Body of pancreas (tissue), 4 donors: ENCODE results near the gene DCAF10. TPM values are rescaled to one million over a fixed set of nuclear protein-coding genes. Genes with fewer than 3 reads are reported as not detected.
A peak's percentile ranks its signal among the peaks of the same experiment; 100 is the strongest.

ENCODE experiments used
- ATAC-seq: fragments of 150-250 bp; one replicate; pipeline ENCODE4 v1.9.1; 2016
- DNase-seq, 4 donors: peaks; one replicate each; pipeline ENCODE4 v3.0.0-alpha.2; 2019
- H3K27ac ChIP-seq, 4 donors: fragments of 200-600 bp; sonication (generic); 1 replicate in 3 of 4; 2 replicates in 1 of 4; pipeline versions ENCODE4 v1.5.1 to v1.6.1; 2016 to 2019; ENCODE audit warnings: mild to moderate bottlenecking in 1 of 4, mixed read lengths in 1 of 4, moderate library complexity in 1 of 4
- H3K27me3 ChIP-seq, 2 donors: fragments of 200-600 bp; sonication (generic); one replicate each; pipeline ENCODE4 v1.6.0; 2016; ENCODE audit warnings: mild to moderate bottlenecking in 1 of 2
- H3K36me3 ChIP-seq, 2 donors: fragments of 200-600 bp; sonication (generic); replicated peaks in 1 of 2; 2 replicates each; pipeline ENCODE4 v1.5.1; 2016; ENCODE audit warnings: low read depth in 2 of 2; ENCODE audit not compliant: insufficient read depth in 1 of 2
- H3K4me1 ChIP-seq: fragments of 200-600 bp; sonication (generic); one replicate; pipeline ENCODE4 v1.6.0; 2016
- H3K4me3 ChIP-seq, 2 donors: fragments of 200-600 bp; sonication (generic); 1 replicate in 1 of 2; 2 replicates in 1 of 2; pipeline ENCODE4 v1.5.1; 2016 to 2019
- H3K9me3 ChIP-seq, 3 donors: fragments of 200-600 bp; sonication (generic); 1 replicate in 2 of 3; 2 replicates in 1 of 3; pipeline ENCODE4 v1.5.1; 2016
- CTCF ChIP-seq, 7 experiments: fragments of 450-650 bp in 4 of 7; fragments of 200-600 bp in 3 of 7; sonication (generic) in 3 of 7; IDR thresholded peaks; one replicate each; pipeline ENCODE4 v1.5.1; 2016 to 2019; ENCODE audit warnings: antibody characterized with exemption in 7 of 7
- POLR2A ChIP-seq, 3 donors: fragments of 450-650 bp; IDR thresholded peaks; one replicate each; pipeline ENCODE4 v1.6.1; 2016; ENCODE audit warnings: antibody characterized with exemption in 3 of 3, mild to moderate bottlenecking in 2 of 3
- WGBS, 2 donors: methylation state at CpG; one replicate each; pipeline ENCODE4 v1.1.5; 2017; 5-methylcytosine and 5-hydroxymethylcytosine counted together
- intact Hi-C: fragments of 100-400 bp; cut with DNase I; formaldehyde crosslinking; loops from one replicate; pipeline ENCODE4 v1.15.1; 2023
- total RNA-seq, 2 donors: library from RNA; depleted of rRNA; stranded (reverse); fragments of >200 nt; gene quantifications; one replicate each; pipeline ENCODE4 v1.1.0, GENCODE V29; 2016

Gene DCAF10
- total RNA-seq, 2 donors from 2014 or later: 12.7 to 14.5 TPM

- intact Hi-C loops: no loop called here
- Histone ChIP-seq H3K4me3 (peak within 1 kb of the TSS; percentile 75 to 98), H3K27me3 (no peaks in the 10 kb centered on the region), H3K4me1 (peaks cover 38% of the 10 kb centered on the region), H3K9me3 (no peaks in the 10 kb centered on the region), H3K27ac (peak within 1 kb of the TSS; percentile 75 to 89 (median 88)), H3K36me3 (peaks cover 0 to 6% of the 10 kb centered on the region in 2 donors)
- DNase-seq (peak; percentile 95 to 96 (median 96)), ATAC-seq (peak; percentile 91)
- WGBS, 2 donors: 1% methylated on average over 20 to 82 of the region's 84 CpGs
- TF ChIP-seq CTCF (IDR thresholded peaks at IDR 0.05) (peak; percentile 62 to 99 (median 99)), POLR2A (IDR thresholded peaks at IDR 0.05) (peak; percentile 56 to 80 (median 73))
Observed at GRCh38 chr9:37903647-37904444, 103.2 kb downstream of the DCAF10 start, which contains the start of gene SLC25A51. TSS of gene SLC25A51 (minus strand) at chr9:37904127. CDS start at chr9:37888550, 15,577 bp downstream.

- peak overlapping the region; percentile 5 to 75 for H3K4me3 ChIP-seq
- peaks cover 44% of the 10 kb centered on the region for H3K4me1 ChIP-seq
- ATAC-seq: no peak
- intact Hi-C loops: no loop called here
- H3K9me3 ChIP-seq: no peaks in the 10 kb centered on the region
- WGBS, 2 donors: 20 to 30% methylated on average over 26 to 36 of the region's 36 CpGs
- H3K36me3 ChIP-seq: no peaks in the 10 kb centered on the region
- peak in 1 of 3 donors; percentile 26 for TF ChIP-seq POLR2A (IDR thresholded peaks at IDR 0.05)
- TF ChIP-seq CTCF (IDR thresholded peaks at IDR 0.05): no peak
- peak overlapping the region; percentile 75 to 89 (median 88) for H3K27ac ChIP-seq
- H3K27me3 ChIP-seq: no peaks in the 10 kb centered on the region
- peak in 2 of 4 donors; percentile 32 to 38 for DNase-seq
Observed at GRCh38 chr9:37904445-37905130, 104.0 kb downstream of the DCAF10 start.

- TF ChIP-seq CTCF (IDR thresholded peaks at IDR 0.05) (no peak), POLR2A (IDR thresholded peaks at IDR 0.05) (no peak)
- H3K27me3 ChIP-seq: no peaks in the 10 kb centered on the region
- H3K9me3 ChIP-seq: no peaks in the 10 kb centered on the region
- peaks cover 44% of the 10 kb centered on the region for H3K4me1 ChIP-seq
- peak overlapping the region in 2 of 4 donors; percentile 88 to 89 for H3K27ac ChIP-seq
- no peaks in the 10 kb centered on the region for H3K36me3 ChIP-seq
- intact Hi-C loops: no loop called here
- no peak for ATAC-seq
- no peak for DNase-seq
- H3K4me3 ChIP-seq: no peak overlapping the region
- WGBS, 2 donors: 61 to 65% methylated on average over 10 of the region's 10 CpGs
Observed at GRCh38 chr9:37905131-37905505, 104.5 kb downstream of the DCAF10 start.

GRCh38 chr9:37905776-37906175 lies 105.2 kb downstream of the DCAF10 start:
- no peak overlapping the region for H3K27ac ChIP-seq
- H3K9me3 ChIP-seq: no peaks in the 10 kb centered on the region
- ATAC-seq (no peak), DNase-seq (no peak)
- H3K4me3 ChIP-seq: no peak overlapping the region
- no peaks in the 10 kb centered on the region for H3K36me3 ChIP-seq
- intact Hi-C loops: no loop called here
- no peak for TF ChIP-seq POLR2A (IDR thresholded peaks at IDR 0.05)
- no peak for TF ChIP-seq CTCF (IDR thresholded peaks at IDR 0.05)
- no peaks in the 10 kb centered on the region for H3K27me3 ChIP-seq
- 95 to 98% methylated on average over 4 of the region's 4 CpGs for WGBS, 2 donors
- H3K4me1 ChIP-seq: peaks cover 44% of the 10 kb centered on the region
